Neural crest cell (in vitro differentiated cells): ENCODE data around the gene NPLOC4. TPM values are rescaled to one million over a fixed set of nuclear protein-coding genes. Genes with fewer than 3 reads are reported as not detected.

ENCODE experiments used
- DNase-seq: peaks from one replicate; pipeline ENCODE4 v3.0.0; 2021; ENCODE audit warnings: low read depth, mixed read lengths, low spot score
- H3K27ac Mint-ChIP-seq: one replicate; pipeline ENCODE4 v1.8.0; 2021; ENCODE audit warnings: mild to moderate bottlenecking, mixed read lengths; ENCODE audit not compliant: unreplicated experiment
- H3K27me3 Mint-ChIP-seq: 2 replicates; pipeline ENCODE4 v1.8.0; 2021; ENCODE audit warnings: low read depth, mild to moderate bottlenecking, mixed read lengths
- H3K36me3 Mint-ChIP-seq: 2 replicates; pipeline ENCODE4 v1.8.0; 2021; ENCODE audit warnings: low read depth, mild to moderate bottlenecking, mixed read lengths
- H3K4me1 Mint-ChIP-seq: 2 replicates; pipeline ENCODE4 v1.8.0; 2021; ENCODE audit warnings: mixed read lengths
- H3K4me3 Mint-ChIP-seq: one replicate; pipeline ENCODE4 v1.8.0; 2021; ENCODE audit warnings: mild to moderate bottlenecking, mixed read lengths
- H3K9me3 Mint-ChIP-seq: 2 replicates; pipeline ENCODE4 v1.8.0; 2021; ENCODE audit warnings: mixed read lengths
- total RNA-seq: library from RNA; stranded (reverse); gene quantifications from 2 replicates; pipeline ENCODE4 v1.2.1, GENCODE V29; 2021
- TF ChIP-seq, protein P1 (sequence below): fragments of 200-600 bp; sonication (generic); conservative IDR thresholded peaks from 2 replicates; pipeline ENCODE4 v1.5.0; 2021; ENCODE audit warnings: antibody characterized with exemption, mild to moderate bottlenecking

NPLOC4 gene
- total RNA-seq, 1 donor from 2014 or later, result 97.7 TPM

- Mint-ChIP-seq H3K27me3 (peaks cover 50% of the 10 kb centered on the region), H3K4me1 (peaks cover 50% of the 10 kb centered on the region), H3K27ac (peak within 1 kb of the TSS; percentile 95), H3K4me3 (peak within 1 kb of the TSS; percentile 96), H3K9me3 (no peaks in the 10 kb centered on the region), H3K36me3 (peaks cover 39% of the 10 kb centered on the region)
- TF ChIP-seq, protein P1, sequence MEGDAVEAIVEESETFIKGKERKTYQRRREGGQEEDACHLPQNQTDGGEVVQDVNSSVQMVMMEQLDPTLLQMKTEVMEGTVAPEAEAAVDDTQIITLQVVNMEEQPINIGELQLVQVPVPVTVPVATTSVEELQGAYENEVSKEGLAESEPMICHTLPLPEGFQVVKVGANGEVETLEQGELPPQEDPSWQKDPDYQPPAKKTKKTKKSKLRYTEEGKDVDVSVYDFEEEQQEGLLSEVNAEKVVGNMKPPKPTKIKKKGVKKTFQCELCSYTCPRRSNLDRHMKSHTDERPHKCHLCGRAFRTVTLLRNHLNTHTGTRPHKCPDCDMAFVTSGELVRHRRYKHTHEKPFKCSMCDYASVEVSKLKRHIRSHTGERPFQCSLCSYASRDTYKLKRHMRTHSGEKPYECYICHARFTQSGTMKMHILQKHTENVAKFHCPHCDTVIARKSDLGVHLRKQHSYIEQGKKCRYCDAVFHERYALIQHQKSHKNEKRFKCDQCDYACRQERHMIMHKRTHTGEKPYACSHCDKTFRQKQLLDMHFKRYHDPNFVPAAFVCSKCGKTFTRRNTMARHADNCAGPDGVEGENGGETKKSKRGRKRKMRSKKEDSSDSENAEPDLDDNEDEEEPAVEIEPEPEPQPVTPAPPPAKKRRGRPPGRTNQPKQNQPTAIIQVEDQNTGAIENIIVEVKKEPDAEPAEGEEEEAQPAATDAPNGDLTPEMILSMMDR, result no peak
- peak; percentile 84 for DNase-seq
Observed at GRCh38 chr17:81512562-81513371, 124.1 kb downstream of the NPLOC4 start, which contains the start of gene ACTG1. ACTG1 (minus strand) TSS chr17:81512799; CDS start chr17:81512354, 445 bp downstream.

- no peak for DNase-seq
- H3K4me3 Mint-ChIP-seq, result peak overlapping the region; percentile 96
- TF ChIP-seq, protein P1, result no peak
- H3K27ac Mint-ChIP-seq, result peak overlapping the region; percentile 95
- peaks cover 41% of the 10 kb centered on the region for H3K36me3 Mint-ChIP-seq
- peaks cover 54% of the 10 kb centered on the region for H3K4me1 Mint-ChIP-seq
- no peaks in the 10 kb centered on the region for H3K9me3 Mint-ChIP-seq
- peaks cover 54% of the 10 kb centered on the region for H3K27me3 Mint-ChIP-seq
Observed at GRCh38 chr17:81511804-81512561, 124.9 kb downstream of the NPLOC4 start.

GRCh38 chr17:81511554-81511803, 125.4 kb downstream of the NPLOC4 start:
- TF ChIP-seq, protein P1, result no peak
- Mint-ChIP-seq H3K36me3 (peaks cover 41% of the 10 kb centered on the region), H3K27ac (peak overlapping the region; percentile 95), H3K4me1 (peaks cover 50% of the 10 kb centered on the region), H3K4me3 (peak overlapping the region; percentile 96), H3K9me3 (no peaks in the 10 kb centered on the region), H3K27me3 (peaks cover 59% of the 10 kb centered on the region)
- DNase-seq, result no peak

DNA sequence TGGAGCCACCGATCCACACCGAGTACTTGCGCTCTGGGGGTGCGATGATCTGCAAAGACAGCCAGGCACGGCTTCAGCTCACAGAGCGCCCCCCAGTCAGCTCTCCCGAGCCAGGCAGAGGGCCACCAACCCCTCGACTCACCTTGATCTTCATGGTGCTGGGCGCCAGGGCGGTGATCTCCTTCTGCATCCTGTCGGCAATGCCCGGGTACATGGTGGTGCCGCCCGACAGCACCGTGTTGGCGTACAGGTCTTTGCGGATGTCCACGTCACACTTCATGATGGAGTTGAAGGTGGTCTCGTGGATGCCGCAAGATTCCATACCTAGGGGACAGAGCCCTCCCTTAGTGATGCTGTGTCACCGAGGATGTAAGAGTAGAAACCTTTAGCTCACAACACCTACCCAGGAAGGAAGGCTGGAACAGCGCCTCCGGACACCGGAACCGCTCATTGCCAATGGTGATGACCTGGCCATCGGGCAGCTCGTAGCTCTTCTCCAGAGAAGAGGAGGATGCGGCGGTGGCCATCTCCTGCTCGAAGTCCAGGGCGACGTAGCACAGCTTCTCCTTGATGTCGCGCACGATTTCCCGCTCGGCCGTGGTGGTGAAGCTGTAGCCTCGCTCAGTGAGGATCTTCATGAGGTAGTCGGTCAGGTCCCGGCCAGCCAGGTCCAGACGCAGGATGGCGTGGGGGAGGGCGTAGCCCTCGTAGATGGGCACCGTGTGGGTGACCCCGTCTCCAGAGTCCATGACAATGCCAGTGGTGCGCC, 125.9 kb downstream of the NPLOC4 start:
- no peak for DNase-seq
- peaks cover 61% of the 10 kb centered on the region for H3K27me3 Mint-ChIP-seq
- H3K36me3 Mint-ChIP-seq, result peaks cover 41% of the 10 kb centered on the region

More for the DNA sequence above, 125.9 kb downstream of the NPLOC4 start:
- H3K4me3 Mint-ChIP-seq, result peak overlapping the region; percentile 96
- H3K4me1 Mint-ChIP-seq, result peaks cover 45% of the 10 kb centered on the region
- H3K27ac Mint-ChIP-seq, result peak overlapping the region; percentile 95
- TF ChIP-seq, protein P1, result no peak
- no peaks in the 10 kb centered on the region for H3K9me3 Mint-ChIP-seq
